Kidney (tissue), 14 donors: Measurements from ENCODE around the gene ZNF19. TPM values are rescaled to one million over a fixed set of nuclear protein-coding genes. Genes with fewer than 3 reads are reported as not detected.

ENCODE experiments used
- DNase-seq, 5 donors: peaks; one replicate each; pipeline ENCODE4 v3.0.0-alpha.2; 2013 to 2020
- FAIRE-seq: peaks from 2 replicates; lab custom pipeline; 2012; peaks lifted over from hg19 to GRCh38; lab: Jason Lieb, UNC
- H3K27ac ChIP-seq, 2 donors: one replicate each; pipeline ENCODE4 v1.7.0; 2013; ENCODE audit warnings: low read depth in 2 of 2, low read length in 2 of 2, inconsistent platforms in 1 of 2
- H3K27me3 ChIP-seq: one replicate; pipeline ENCODE4 v1.7.1; 2013; ENCODE audit warnings: low read length, inconsistent platforms; ENCODE audit not compliant: control insufficient read depth, insufficient read depth
- H3K36me3 ChIP-seq, 3 donors: one replicate each; pipeline versions ENCODE4 v1.7.0 to v1.7.1; 2013; ENCODE audit warnings: low read length in 3 of 3, control low read depth in 1 of 3, inconsistent platforms in 1 of 3; ENCODE audit not compliant: insufficient read depth in 3 of 3, control insufficient read depth in 2 of 3
- H3K4me1 ChIP-seq, 3 donors: one replicate each; pipeline versions ENCODE4 v1.7.0 to v1.7.1; 2013; ENCODE audit warnings: low read length in 3 of 3, inconsistent platforms in 1 of 3, low read depth in 1 of 3; ENCODE audit not compliant: control insufficient read depth in 2 of 3, insufficient read depth in 2 of 3
- H3K4me3 ChIP-seq, 3 donors: one replicate each; pipeline versions ENCODE4 v1.7.0 to v1.8.1; 2013; ENCODE audit warnings: low read length in 3 of 3, control low read depth in 1 of 3, inconsistent platforms in 1 of 3
- H3K9ac ChIP-seq, 3 donors: one replicate each; pipeline versions ENCODE4 v1.7.0 to v1.7.1; 2013; ENCODE audit warnings: low read length in 3 of 3, control low read depth in 1 of 3, inconsistent platforms in 1 of 3
- H3K9me3 ChIP-seq, 3 donors: one replicate each; pipeline versions ENCODE4 v1.7.0 to v1.7.1; 2013; ENCODE audit warnings: low read length in 3 of 3, control low read depth in 1 of 3, inconsistent platforms in 1 of 3; ENCODE audit not compliant: control insufficient read depth in 2 of 3, insufficient read depth in 1 of 3
- CTCF ChIP-seq: IDR thresholded peaks from 3 replicates; pipeline ENCODE4 v1.5.1; 2012; ENCODE audit warnings: mild to moderate bottlenecking, moderate library complexity, borderline replicate concordance; ENCODE audit not compliant: insufficient read depth; ENCODE audit errors: extremely low read depth
- intact Hi-C: fragments of 100-400 bp; cut with DNase I; formaldehyde crosslinking; loops from one replicate; pipeline ENCODE4 v1.11.1; 2022
- polyA plus RNA-seq: library from polyadenylated mRNA; stranded (reverse); fragments of 350-450 nt; fragmentation: Illumina TruSeq; extraction: RNeasy Lipid Tissue Mini Kit (QIAGEN cat#74804); gene quantifications from one replicate; pipeline ENCODE4 v1.2.3, GENCODE V29; 2014; ENCODE audit warnings: low read depth, low replicate concordance; ENCODE audit not compliant: insufficient read depth
- total RNA-seq: library from RNA; stranded (reverse); fragmentation: NEBNext Ultra II Directional; extraction: Animal tissue kit (Norgen Biotek cat#: 25700); gene quantifications from one replicate; pipeline ENCODE4 v1.2.1, GENCODE V29; 2021
- donor health status: control.
- donor health status: control.
- donor health status: control.
- donor health status: control.
- donor health status: control.
- donor health status: DM: yes; HTN: yes; CAD: no.
- donor health status: Normal renal cell carcinoma (clear cell type).

Gene ZNF19
- total and polyA plus RNA-seq, 2 donors from 2014 or later: 5.9 to 22.3 TPM

- no peak for TF ChIP-seq CTCF
- DNase-seq (no peak), FAIRE-seq (no peak)
- no peaks in the 10 kb centered on the region for H3K36me3 ChIP-seq
- intact Hi-C loops: no loop called here
- H3K9me3 ChIP-seq: no peaks in the 10 kb centered on the region
- no peak overlapping the region for H3K27ac ChIP-seq
- H3K9ac ChIP-seq: no peak overlapping the region
- H3K4me1 ChIP-seq: no peaks in the 10 kb centered on the region
- H3K27me3 ChIP-seq: no peaks in the 10 kb centered on the region
- H3K4me3 ChIP-seq: no peak overlapping the region
Measured at GRCh38 chr16:71493213-71493612, 4.1 kb upstream of the ZNF19 start.

GRCh38 chr16:71492786-71493185 is 3.7 kb upstream of the ZNF19 start:
- Histone ChIP-seq H3K27me3 (no peaks in the 10 kb centered on the region), H3K4me3 (no peak overlapping the region), H3K9ac (no peak overlapping the region), H3K9me3 (no peaks in the 10 kb centered on the region), H3K27ac (no peak overlapping the region), H3K36me3 (no peaks in the 10 kb centered on the region), H3K4me1 (no peaks in the 10 kb centered on the region)
- intact Hi-C loops: no loop called here
- DNase-seq (no peak), FAIRE-seq (no peak)
- no peak for TF ChIP-seq CTCF

- H3K4me1 ChIP-seq: no peaks in the 10 kb centered on the region
- H3K27me3 ChIP-seq: no peaks in the 10 kb centered on the region
- intact Hi-C loops: no loop called here
- no peaks in the 10 kb centered on the region for H3K9me3 ChIP-seq
- no peak overlapping the region for H3K27ac ChIP-seq
- no peak overlapping the region for H3K4me3 ChIP-seq
- DNase-seq: no peak
- no peaks in the 10 kb centered on the region for H3K36me3 ChIP-seq
- no peak overlapping the region for H3K9ac ChIP-seq
- TF ChIP-seq CTCF: no peak
- no peak for FAIRE-seq
Measured at GRCh38 chr16:71491054-71491453, 1.9 kb upstream of the ZNF19 start.

GRCh38 chr16:71490361-71490760 is 1.2 kb upstream of the ZNF19 start:
- Histone ChIP-seq H3K9ac (no peak overlapping the region), H3K27me3 (no peaks in the 10 kb centered on the region), H3K9me3 (no peaks in the 10 kb centered on the region), H3K4me1 (no peaks in the 10 kb centered on the region), H3K36me3 (no peaks in the 10 kb centered on the region), H3K27ac (no peak overlapping the region), H3K4me3 (no peak overlapping the region)
- intact Hi-C loops: no loop called here
- DNase-seq: no peak
- FAIRE-seq: no peak
- no peak for TF ChIP-seq CTCF
